ENCODE data around the gene GLRX.
"Not testable (repeated sequence)": the region's sequence is repeated elsewhere in the genome, so short reads cannot be mapped to it uniquely, and the experiment has no call there.

GLRX gene

DNA sequence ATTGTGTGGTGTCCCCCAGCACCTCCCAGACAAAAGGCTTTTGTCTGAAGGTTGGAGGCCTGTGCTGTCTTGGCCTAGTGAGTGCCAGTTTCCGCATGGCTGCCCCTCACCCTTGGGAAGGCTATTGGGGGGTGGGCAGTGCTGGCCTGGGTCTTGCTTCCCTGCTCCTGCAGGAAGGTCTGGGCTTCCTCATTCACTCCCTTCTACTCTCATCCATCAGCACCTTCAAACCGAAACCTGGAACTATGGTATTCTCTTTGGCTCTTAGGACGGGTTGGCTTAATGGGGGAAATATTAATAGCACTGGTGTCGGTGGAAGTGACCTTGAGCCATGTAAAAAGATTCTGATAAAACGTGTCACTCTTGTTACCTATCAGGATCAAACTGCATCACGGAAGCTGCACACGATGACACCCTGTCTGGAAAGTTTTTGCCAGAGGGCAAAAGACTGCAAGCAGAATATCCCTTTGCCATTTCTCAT, 34.0 kb upstream of the GLRX start:
- H3K27me3 ChIP-seq, result no peaks in the 10 kb centered on the region
- no peaks in the 10 kb centered on the region for H3K4me1 ChIP-seq
- DNase-seq, result no peak
- no peaks in the 10 kb centered on the region for H3K36me3 ChIP-seq
- no peaks in the 10 kb centered on the region for H3K9me3 ChIP-seq
- H3K4me3 ChIP-seq (ENCODE audit: low read depth, low read length), result no peak overlapping the region
- TF ChIP-seq, protein P1, sequence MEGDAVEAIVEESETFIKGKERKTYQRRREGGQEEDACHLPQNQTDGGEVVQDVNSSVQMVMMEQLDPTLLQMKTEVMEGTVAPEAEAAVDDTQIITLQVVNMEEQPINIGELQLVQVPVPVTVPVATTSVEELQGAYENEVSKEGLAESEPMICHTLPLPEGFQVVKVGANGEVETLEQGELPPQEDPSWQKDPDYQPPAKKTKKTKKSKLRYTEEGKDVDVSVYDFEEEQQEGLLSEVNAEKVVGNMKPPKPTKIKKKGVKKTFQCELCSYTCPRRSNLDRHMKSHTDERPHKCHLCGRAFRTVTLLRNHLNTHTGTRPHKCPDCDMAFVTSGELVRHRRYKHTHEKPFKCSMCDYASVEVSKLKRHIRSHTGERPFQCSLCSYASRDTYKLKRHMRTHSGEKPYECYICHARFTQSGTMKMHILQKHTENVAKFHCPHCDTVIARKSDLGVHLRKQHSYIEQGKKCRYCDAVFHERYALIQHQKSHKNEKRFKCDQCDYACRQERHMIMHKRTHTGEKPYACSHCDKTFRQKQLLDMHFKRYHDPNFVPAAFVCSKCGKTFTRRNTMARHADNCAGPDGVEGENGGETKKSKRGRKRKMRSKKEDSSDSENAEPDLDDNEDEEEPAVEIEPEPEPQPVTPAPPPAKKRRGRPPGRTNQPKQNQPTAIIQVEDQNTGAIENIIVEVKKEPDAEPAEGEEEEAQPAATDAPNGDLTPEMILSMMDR (IDR thresholded peaks at IDR 0.05; ENCODE audit: low read depth, low read length), result no peak

DNA sequence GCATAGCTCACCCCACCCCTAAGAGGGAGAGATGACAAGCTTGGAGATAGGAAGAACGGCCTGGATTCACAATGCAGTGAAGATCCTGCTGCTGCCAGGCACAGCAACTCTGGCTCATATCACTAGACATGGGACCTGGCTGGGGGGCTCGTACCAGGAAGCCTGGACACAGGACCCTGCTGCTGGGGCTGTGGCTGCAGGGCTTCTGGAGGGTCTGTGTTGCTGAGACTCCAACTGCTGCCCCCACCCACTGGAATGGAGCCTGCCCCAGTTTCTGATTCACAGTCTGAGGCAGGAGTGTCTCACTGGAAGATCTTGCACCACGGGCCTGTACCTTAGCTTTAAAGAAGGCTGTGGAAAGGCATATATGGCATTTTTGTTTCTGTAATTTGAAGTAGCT, 31.0 kb upstream of the GLRX start:
- no peaks in the 10 kb centered on the region for H3K36me3 ChIP-seq
- TF ChIP-seq, protein P1 (IDR thresholded peaks at IDR 0.05; ENCODE audit: low read depth, low read length), result no peak
- H3K4me1 ChIP-seq, result no peaks in the 10 kb centered on the region
- H3K9me3 ChIP-seq, result no peaks in the 10 kb centered on the region
- DNase-seq, result no peak
- no peaks in the 10 kb centered on the region for H3K27me3 ChIP-seq
- no peak overlapping the region for H3K4me3 ChIP-seq (ENCODE audit: low read depth, low read length)

DNA sequence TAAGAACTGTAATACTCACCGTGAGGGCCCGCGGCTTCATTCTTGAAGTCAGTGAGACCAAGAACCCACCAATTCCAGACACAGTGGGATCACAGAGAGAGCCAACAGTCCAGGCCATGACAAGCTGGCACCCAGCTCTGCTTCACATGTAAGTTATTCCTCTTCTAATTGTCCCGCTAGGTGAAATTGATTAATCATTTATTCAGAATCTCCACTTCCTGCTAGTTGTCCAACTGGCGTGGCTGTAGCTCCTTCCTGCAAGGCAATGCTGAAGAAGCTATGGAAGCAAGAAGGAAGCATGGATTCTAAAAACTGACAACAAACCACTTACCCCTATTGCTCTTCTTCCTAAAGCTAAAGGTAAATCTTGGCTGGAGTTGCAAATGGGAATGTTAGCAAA, 30.0 kb upstream of the GLRX start:
- Histone ChIP-seq H3K36me3 (no peaks in the 10 kb centered on the region), H3K4me3 (ENCODE audit: low read depth, low read length) (no peak overlapping the region), H3K27me3 (no peaks in the 10 kb centered on the region), H3K9me3 (no peaks in the 10 kb centered on the region), H3K4me1 (no peaks in the 10 kb centered on the region)
- TF ChIP-seq, protein P1 (IDR thresholded peaks at IDR 0.05; ENCODE audit: low read depth, low read length), result no peak
- DNase-seq, result no peak

DNA sequence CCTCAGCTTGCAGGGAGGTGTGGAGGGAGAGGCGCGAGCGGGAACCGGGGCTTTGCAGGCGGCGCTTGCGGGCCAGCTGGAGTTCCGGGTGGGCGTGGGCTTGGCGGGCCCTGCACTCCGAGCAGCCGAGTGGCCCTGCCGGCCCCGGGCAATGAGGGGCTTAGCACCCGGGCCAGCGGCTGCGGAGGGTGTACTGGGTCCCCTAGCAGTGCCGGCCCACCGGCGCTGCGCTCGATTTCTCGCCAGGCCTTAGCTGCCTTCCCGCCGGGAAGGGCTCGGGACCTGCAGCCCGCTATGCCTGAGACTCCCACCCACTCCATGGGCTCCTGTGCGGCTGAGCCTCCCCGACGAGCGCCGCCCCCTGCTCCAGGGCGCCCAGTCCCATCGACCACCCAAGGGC, 28.6 kb upstream of the GLRX start:
- not testable (repeated sequence) for H3K36me3 ChIP-seq; H3K4me3 ChIP-seq (ENCODE audit: low read depth, low read length); H3K4me1 ChIP-seq; H3K9me3 ChIP-seq; DNase-seq; H3K27me3 ChIP-seq

DNA sequence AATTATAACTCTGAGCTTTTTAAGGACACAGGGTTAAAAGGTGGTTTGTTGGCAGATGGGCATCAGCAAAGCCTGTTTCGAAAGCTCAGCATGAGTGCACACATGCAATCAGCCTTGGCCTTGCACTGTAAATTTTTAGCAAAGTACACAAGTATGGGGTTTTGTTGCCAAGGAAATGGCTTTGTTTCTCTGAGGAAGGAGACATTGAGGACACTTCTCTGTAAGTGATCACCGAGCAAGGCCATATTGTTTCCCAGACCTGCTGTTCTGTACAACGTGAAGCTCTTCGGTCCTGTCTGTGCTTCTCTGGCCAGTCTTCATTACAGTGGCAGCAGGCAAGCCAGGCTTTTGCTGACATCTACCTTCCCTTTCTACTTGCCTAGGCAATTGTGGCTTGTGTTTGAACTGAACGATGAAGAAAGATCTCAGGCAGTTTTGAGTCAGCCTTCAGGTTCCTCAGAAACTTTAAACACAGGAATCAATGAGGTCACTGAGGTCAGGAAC, 27.9 kb upstream of the GLRX start:
- no peak overlapping the region for H3K4me3 ChIP-seq (ENCODE audit: low read depth, low read length)
- peaks cover 2% of the 10 kb centered on the region for H3K4me1 ChIP-seq
- DNase-seq, result no peak
- no peaks in the 10 kb centered on the region for H3K27me3 ChIP-seq
- no peaks in the 10 kb centered on the region for H3K9me3 ChIP-seq
- TF ChIP-seq, protein P1 (IDR thresholded peaks at IDR 0.05; ENCODE audit: low read depth, low read length), result no peak
- no peaks in the 10 kb centered on the region for H3K36me3 ChIP-seq

DNA sequence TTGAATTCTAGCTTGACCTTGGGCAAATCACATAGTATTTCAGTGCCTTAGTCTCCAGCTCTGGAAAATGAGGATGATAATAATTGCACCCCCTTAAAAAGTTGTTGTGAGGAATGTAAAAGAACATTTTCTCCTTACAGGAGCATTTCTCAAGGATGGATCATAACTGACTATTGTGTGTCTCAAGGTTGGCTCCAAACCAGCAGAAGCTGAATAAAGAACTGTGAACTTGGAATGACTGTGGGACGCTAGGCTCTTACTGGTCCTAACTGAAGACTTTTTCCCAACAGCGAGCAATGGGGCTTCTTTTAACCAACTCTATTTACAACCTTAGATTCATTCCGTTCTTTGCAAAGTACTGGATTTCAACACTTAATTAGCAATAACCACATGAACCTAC, 26.2 kb upstream of the GLRX start:
- no peaks in the 10 kb centered on the region for H3K9me3 ChIP-seq
- no peak for DNase-seq
- TF ChIP-seq, protein P1 (IDR thresholded peaks at IDR 0.05; ENCODE audit: low read depth, low read length), result no peak
- no peak overlapping the region for H3K4me3 ChIP-seq (ENCODE audit: low read depth, low read length)
- peaks cover 2% of the 10 kb centered on the region for H3K4me1 ChIP-seq
- no peaks in the 10 kb centered on the region for H3K36me3 ChIP-seq
- H3K27me3 ChIP-seq, result no peaks in the 10 kb centered on the region

DNA sequence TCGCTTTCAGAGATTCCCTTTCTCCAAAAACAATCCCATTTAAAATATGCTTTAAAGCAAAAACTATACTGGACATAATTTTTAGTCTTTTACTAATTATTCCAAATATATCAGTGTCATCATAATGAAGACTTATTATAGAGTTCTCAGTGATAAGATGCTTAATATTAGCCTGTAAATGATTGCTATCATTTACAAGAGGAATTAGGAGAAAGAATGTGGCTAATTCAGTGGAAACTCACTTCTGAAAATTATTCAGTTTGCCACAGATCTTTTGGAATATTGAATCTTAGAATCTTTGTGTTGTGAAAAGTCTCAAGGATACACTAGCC, 24.7 kb upstream of the GLRX start:
- Histone ChIP-seq H3K4me3 (ENCODE audit: low read depth, low read length) (no peak overlapping the region), H3K27me3 (no peaks in the 10 kb centered on the region), H3K36me3 (no peaks in the 10 kb centered on the region), H3K9me3 (no peaks in the 10 kb centered on the region), H3K4me1 (peaks cover 2% of the 10 kb centered on the region)
- TF ChIP-seq, protein P1 (IDR thresholded peaks at IDR 0.05; ENCODE audit: low read depth, low read length), result no peak
- DNase-seq, result no peak

Measured in BE2C (cell line).